PC-3 (cell line): ENCODE results near the gene TUBG2. TPM values are rescaled to one million over a fixed set of nuclear protein-coding genes. Genes with fewer than 3 reads are reported as not detected.

Experiments
- ATAC-seq: fragments of 200-7000 bp; cut with Tn5 transposase; 2 replicates; pipeline ENCODE4 v1.9.1; 2020; ENCODE audit warnings: mild to moderate bottlenecking, moderate library complexity
- BruUV-seq: library from RNA; stranded (reverse); fragments of 400-500 nt; replicated peaks from 2 replicates; lab custom pipeline; 2021; lab: Mats Ljungman, UMichigan
- CTCF ChIA-PET: fragments of 300-600 bp; sonication (Branson Sonifier 250); formaldehyde crosslinking; loops from one replicate; lab custom pipeline; 2022; ENCODE audit warnings: antibody characterized with exemption; lab: Charles Lee
- POLR2A ChIA-PET: fragments of 300-600 bp; sonication (Branson Sonifier 250); formaldehyde crosslinking; loops from one replicate; lab custom pipeline; 2022; ENCODE audit warnings: antibody characterized with exemption; ENCODE audit not compliant: unreplicated experiment; lab: Charles Lee
- DNase-seq: peaks from one replicate; pipeline ENCODE4 v3.0.0-alpha.2; 2015
- H2AFZ ChIP-seq: fragments of 300-600 bp; sonication (generic); 2 replicates; pipeline ENCODE4 v1.6.0; 2016; ENCODE audit warnings: antibody characterized with exemption, low read length
- H3F3A ChIP-seq: fragments of 300-600 bp; sonication (generic); one replicate; pipeline ENCODE4 v1.6.0; 2017; ENCODE audit warnings: antibody characterized with exemption, low read length, control low read depth, mild to moderate bottlenecking; ENCODE audit not compliant: unreplicated experiment
- H3K27ac ChIP-seq: fragments of 300-600 bp; sonication (generic); 2 replicates; pipeline ENCODE4 v1.5.1; 2016; ENCODE audit warnings: mild to moderate bottlenecking, low read length
- H3K27me3 ChIP-seq: fragments of 300-600 bp; sonication (generic); 2 replicates; pipeline ENCODE4 v1.6.1; 2016; ENCODE audit warnings: low read length, mixed read lengths
- H3K36me3 ChIP-seq: fragments of 300-600 bp; sonication (generic); 2 replicates; pipeline ENCODE4 v1.6.1; 2016; ENCODE audit warnings: low read depth, mixed run types, low read length, mixed read lengths
- H3K4me1 ChIP-seq: fragments of 300-600 bp; sonication (generic); 2 replicates; pipeline ENCODE4 v1.5.1; 2016; ENCODE audit warnings: low read length; ENCODE audit not compliant: insufficient read depth
- H3K4me2 ChIP-seq: fragments of 300-600 bp; sonication (generic); 2 replicates; pipeline ENCODE4 v1.6.0; 2016; ENCODE audit warnings: low read length
- H3K4me3 ChIP-seq: fragments of 300-600 bp; sonication (generic); 2 replicates; pipeline ENCODE4 v1.5.1; 2016; ENCODE audit warnings: mild to moderate bottlenecking, low read length, mixed read lengths
- H3K79me2 ChIP-seq: fragments of 300-600 bp; sonication (generic); 2 replicates; pipeline ENCODE4 v1.6.1; 2017; ENCODE audit warnings: low read length, mixed read lengths
- H3K9ac ChIP-seq: fragments of 300-600 bp; sonication (generic); 2 replicates; pipeline ENCODE4 v1.6.0; 2016; ENCODE audit warnings: mild to moderate bottlenecking, low read length
- H3K9me2 ChIP-seq: fragments of 300-600 bp; sonication (generic); replicated peaks from 2 replicates; pipeline ENCODE4 v1.6.1; 2016; ENCODE audit warnings: mixed run types, low read length, mixed read lengths
- H3K9me3 ChIP-seq: fragments of 300-600 bp; sonication (generic); 2 replicates; pipeline ENCODE4 v1.6.1; 2016; ENCODE audit warnings: low read length, mixed read lengths
- H4K20me1 ChIP-seq: fragments of 300-600 bp; sonication (generic); 2 replicates; pipeline ENCODE4 v1.6.1; 2016; ENCODE audit warnings: low read length, mixed read lengths
- EZH2 ChIP-seq: fragments of 300-600 bp; sonication (generic); IDR thresholded peaks from one replicate; pipeline ENCODE4 v1.6.1; 2017; ENCODE audit warnings: antibody characterized with exemption, mild to moderate bottlenecking, low read length; ENCODE audit not compliant: unreplicated experiment
- EZH2phosphoT487 ChIP-seq: fragments of 300-600 bp; sonication (generic); IDR thresholded peaks from 2 replicates; pipeline ENCODE4 v1.6.1; 2018; ENCODE audit warnings: mild to moderate bottlenecking, antibody characterized with exemption, low read length, borderline replicate concordance
- intact Hi-C: fragments of 100-400 bp; cut with micrococcal nuclease; formaldehyde crosslinking; loops from 2 replicates; pipeline ENCODE4 v1.9.0; 2023
- total RNA-seq: library from RNA; depleted of rRNA; stranded (reverse); fragments of >200 nt; gene quantifications from 2 replicates; pipeline ENCODE4 v1.2.3, GENCODE V29; 2014
- TF ChIP-seq, protein P1 (sequence below): fragments of 300-600 bp; sonication (generic); conservative IDR thresholded peaks from 2 replicates; pipeline ENCODE4 v1.5.1; 2017; ENCODE audit warnings: antibody characterized with exemption, low read depth, mild to moderate bottlenecking, low read length

The TUBG2 gene
- total RNA-seq, 1 experiment from 2014 or later: 7.1 TPM

DNA sequence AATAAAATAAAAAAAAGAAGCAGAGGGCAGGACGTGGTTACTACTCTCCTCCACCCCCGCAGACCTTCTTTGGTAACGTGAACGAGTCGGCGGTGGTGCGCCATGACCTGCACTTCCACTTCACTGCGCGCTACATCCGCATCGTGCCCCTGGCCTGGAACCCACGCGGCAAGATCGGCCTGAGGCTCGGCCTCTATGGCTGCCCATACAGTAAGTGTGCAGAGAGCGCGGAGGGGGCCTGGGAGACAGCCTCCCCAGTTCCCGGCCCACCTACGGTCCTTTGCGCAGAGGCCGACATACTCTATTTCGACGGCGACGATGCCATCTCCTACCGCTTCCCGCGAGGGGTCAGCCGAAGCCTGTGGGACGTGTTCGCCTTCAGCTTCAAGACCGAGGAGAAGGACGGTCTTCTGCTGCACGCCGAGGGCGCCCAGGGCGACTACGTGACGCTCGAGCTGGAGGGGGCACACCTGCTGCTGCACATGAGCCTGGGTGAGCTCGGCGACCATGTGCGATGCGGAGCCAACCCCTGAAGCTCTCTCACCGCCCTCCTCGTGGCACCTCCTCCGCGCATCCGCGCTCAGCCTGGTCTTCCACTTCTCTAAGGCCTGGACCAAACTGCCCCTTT is 26.0 kb downstream of the TUBG2 start:
- H2AFZ ChIP-seq: no peak overlapping the region
- no peak overlapping the region for H3K9ac ChIP-seq
- no peak for TF ChIP-seq EZH2phosphoT487
- TF ChIP-seq EZH2: no peak
- TF ChIP-seq, protein P1, sequence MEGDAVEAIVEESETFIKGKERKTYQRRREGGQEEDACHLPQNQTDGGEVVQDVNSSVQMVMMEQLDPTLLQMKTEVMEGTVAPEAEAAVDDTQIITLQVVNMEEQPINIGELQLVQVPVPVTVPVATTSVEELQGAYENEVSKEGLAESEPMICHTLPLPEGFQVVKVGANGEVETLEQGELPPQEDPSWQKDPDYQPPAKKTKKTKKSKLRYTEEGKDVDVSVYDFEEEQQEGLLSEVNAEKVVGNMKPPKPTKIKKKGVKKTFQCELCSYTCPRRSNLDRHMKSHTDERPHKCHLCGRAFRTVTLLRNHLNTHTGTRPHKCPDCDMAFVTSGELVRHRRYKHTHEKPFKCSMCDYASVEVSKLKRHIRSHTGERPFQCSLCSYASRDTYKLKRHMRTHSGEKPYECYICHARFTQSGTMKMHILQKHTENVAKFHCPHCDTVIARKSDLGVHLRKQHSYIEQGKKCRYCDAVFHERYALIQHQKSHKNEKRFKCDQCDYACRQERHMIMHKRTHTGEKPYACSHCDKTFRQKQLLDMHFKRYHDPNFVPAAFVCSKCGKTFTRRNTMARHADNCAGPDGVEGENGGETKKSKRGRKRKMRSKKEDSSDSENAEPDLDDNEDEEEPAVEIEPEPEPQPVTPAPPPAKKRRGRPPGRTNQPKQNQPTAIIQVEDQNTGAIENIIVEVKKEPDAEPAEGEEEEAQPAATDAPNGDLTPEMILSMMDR: no peak
- H3K9me2 ChIP-seq: no peaks in the 10 kb centered on the region
- intact Hi-C loops: no loop called here
- BruUV-seq: no TSS peak
- no peak overlapping the region for H3K27ac ChIP-seq
- no peaks in the 10 kb centered on the region for H3K9me3 ChIP-seq
- ChIA-PET POLR2A (no interaction called here), CTCF (no interaction called here)
- peaks cover 18% of the 10 kb centered on the region for H3K4me1 ChIP-seq
- no peaks in the 10 kb centered on the region for H3F3A ChIP-seq
- no peaks in the 10 kb centered on the region for H4K20me1 ChIP-seq
- no peaks in the 10 kb centered on the region for H3K27me3 ChIP-seq
- DNase-seq (no peak), ATAC-seq (no peak)
- H3K36me3 ChIP-seq: no peaks in the 10 kb centered on the region
- H3K4me2 ChIP-seq: no peak overlapping the region
- H3K4me3 ChIP-seq: no peak overlapping the region
- H3K79me2 ChIP-seq: no peaks in the 10 kb centered on the region

DNA sequence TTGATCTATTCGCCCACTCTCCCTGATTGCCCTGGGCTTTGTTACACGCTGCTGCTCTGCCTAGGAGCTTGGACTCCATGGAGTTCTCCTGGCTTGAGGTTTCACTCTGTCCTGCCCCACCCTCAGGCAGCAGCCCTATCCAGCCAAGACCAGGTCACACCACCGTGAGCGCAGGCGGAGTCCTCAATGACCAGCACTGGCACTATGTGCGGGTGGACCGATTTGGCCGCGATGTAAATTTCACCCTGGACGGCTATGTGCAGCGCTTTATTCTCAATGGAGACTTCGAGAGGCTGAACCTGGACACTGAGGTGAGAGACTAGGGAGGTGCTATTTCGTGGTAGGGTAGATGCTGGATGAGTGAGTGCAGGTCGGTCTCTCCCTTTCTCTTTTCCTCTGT is 26.7 kb downstream of the TUBG2 start:
- DNase-seq (no peak), ATAC-seq (no peak)
- Histone ChIP-seq H3K36me3 (no peaks in the 10 kb centered on the region), H3K4me1 (peaks cover 14% of the 10 kb centered on the region; the same call in 1 of the 2 replicates), H3K9me2 (no peaks in the 10 kb centered on the region), H3K4me3 (no peak overlapping the region), H3K9ac (no peak overlapping the region), H3F3A (no peaks in the 10 kb centered on the region), H2AFZ (no peak overlapping the region), H3K27ac (no peak overlapping the region), H3K4me2 (no peak overlapping the region), H4K20me1 (no peaks in the 10 kb centered on the region), H3K27me3 (no peaks in the 10 kb centered on the region), H3K79me2 (no peaks in the 10 kb centered on the region), H3K9me3 (no peaks in the 10 kb centered on the region)
- intact Hi-C loops: no loop called here
- ChIA-PET CTCF (no interaction called here), POLR2A (no interaction called here)
- no TSS peak for BruUV-seq
- TF ChIP-seq EZH2 (no peak), EZH2phosphoT487 (no peak)
- TF ChIP-seq, protein P1: no peak

- Histone ChIP-seq H3K27ac (no peak overlapping the region), H4K20me1 (no peaks in the 10 kb centered on the region), H3K79me2 (no peaks in the 10 kb centered on the region), H3K4me3 (no peak overlapping the region), H3K4me2 (no peak overlapping the region), H3K36me3 (no peaks in the 10 kb centered on the region), H3K4me1 (peaks cover 10% of the 10 kb centered on the region; the same call in 1 of the 2 replicates), H2AFZ (no peak overlapping the region), H3K9me3 (no peaks in the 10 kb centered on the region), H3K9me2 (no peaks in the 10 kb centered on the region), H3K9ac (no peak overlapping the region), H3F3A (no peaks in the 10 kb centered on the region), H3K27me3 (no peaks in the 10 kb centered on the region)
- intact Hi-C loops: no loop called here
- ATAC-seq (no peak), DNase-seq (no peak)
- ChIA-PET CTCF (no interaction called here), POLR2A (no interaction called here)
- no TSS peak for BruUV-seq
- TF ChIP-seq EZH2phosphoT487: no peak
- TF ChIP-seq, protein P1: no peak
- no peak for TF ChIP-seq EZH2
Observed at GRCh38 chr17:42686520-42687128, 27.5 kb downstream of the TUBG2 start.
